Lower leg skin (tissue), 4 donors: ENCODE measurements around the gene GRIA1. TPM values are rescaled to one million over a fixed set of nuclear protein-coding genes. Genes with fewer than 3 reads are reported as not detected.

Experiments used
- DNase-seq, 2 donors: peaks; one replicate each; pipeline ENCODE4 v3.0.0-alpha.2; 2019; ENCODE audit warnings: low spot score in 2 of 2
- H3K4me3 ChIP-seq: fragments of 200-600 bp; sonication (generic); 2 replicates; pipeline ENCODE4 v1.5.1; 2017; ENCODE audit warnings: mild to moderate bottlenecking, low read depth; ENCODE audit not compliant: poor library complexity, severe bottlenecking
- POLR2A ChIP-seq, 2 donors: fragments of 450-650 bp; IDR thresholded peaks; one replicate each; pipeline ENCODE4 v1.6.1; 2016 to 2017; ENCODE audit warnings: antibody characterized with exemption in 2 of 2, mild to moderate bottlenecking in 1 of 2, moderate library complexity in 1 of 2
- WGBS, 2 donors: methylation state at CpG; one replicate each; pipeline ENCODE4 v1.1.5; 2018; 5-methylcytosine and 5-hydroxymethylcytosine counted together
- intact Hi-C: fragments of 100-400 bp; cut with DNase I; formaldehyde crosslinking; loops from one replicate; pipeline ENCODE4 v1.15.0; 2023; ENCODE audit warnings: low total_unique reads
- total RNA-seq, 4 donors: library from RNA; depleted of rRNA; stranded (reverse); fragments of >200 nt; gene quantifications; one replicate each; pipeline ENCODE4 v1.1.0, GENCODE V29; 2016
- TF ChIP-seq, protein P1 (sequence below), 3 donors: fragments of 450-650 bp; IDR thresholded peaks; one replicate each; pipeline ENCODE4 v1.5.1; 2016; ENCODE audit warnings: antibody characterized with exemption in 3 of 3, mild to moderate bottlenecking in 3 of 3, moderate library complexity in 2 of 3

The GRIA1 gene
- total RNA-seq, 4 donors from 2014 or later: 0.08 to 2.3 (median 0.40) TPM

- no peak overlapping the region for H3K4me3 ChIP-seq
- 62 to 63% methylated on average over 4 of the region's 4 CpGs for WGBS, 2 donors
- TF ChIP-seq POLR2A (IDR thresholded peaks at IDR 0.05): no peak
- TF ChIP-seq, protein P1, sequence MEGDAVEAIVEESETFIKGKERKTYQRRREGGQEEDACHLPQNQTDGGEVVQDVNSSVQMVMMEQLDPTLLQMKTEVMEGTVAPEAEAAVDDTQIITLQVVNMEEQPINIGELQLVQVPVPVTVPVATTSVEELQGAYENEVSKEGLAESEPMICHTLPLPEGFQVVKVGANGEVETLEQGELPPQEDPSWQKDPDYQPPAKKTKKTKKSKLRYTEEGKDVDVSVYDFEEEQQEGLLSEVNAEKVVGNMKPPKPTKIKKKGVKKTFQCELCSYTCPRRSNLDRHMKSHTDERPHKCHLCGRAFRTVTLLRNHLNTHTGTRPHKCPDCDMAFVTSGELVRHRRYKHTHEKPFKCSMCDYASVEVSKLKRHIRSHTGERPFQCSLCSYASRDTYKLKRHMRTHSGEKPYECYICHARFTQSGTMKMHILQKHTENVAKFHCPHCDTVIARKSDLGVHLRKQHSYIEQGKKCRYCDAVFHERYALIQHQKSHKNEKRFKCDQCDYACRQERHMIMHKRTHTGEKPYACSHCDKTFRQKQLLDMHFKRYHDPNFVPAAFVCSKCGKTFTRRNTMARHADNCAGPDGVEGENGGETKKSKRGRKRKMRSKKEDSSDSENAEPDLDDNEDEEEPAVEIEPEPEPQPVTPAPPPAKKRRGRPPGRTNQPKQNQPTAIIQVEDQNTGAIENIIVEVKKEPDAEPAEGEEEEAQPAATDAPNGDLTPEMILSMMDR (IDR thresholded peaks at IDR 0.05): no peak
- intact Hi-C loops: no loop called here
- no peak for DNase-seq
Measured at GRCh38 chr5:153539983-153540382, 49.5 kb downstream of the GRIA1 start.

GRCh38 chr5:153542536-153542935 lies 52.1 kb downstream of the GRIA1 start:
- 83 to 95% methylated on average over 1 of the region's 1 CpG for WGBS, 2 donors
- intact Hi-C loops: no loop called here
- no peak for DNase-seq
- TF ChIP-seq, protein P1 (IDR thresholded peaks at IDR 0.05): no peak
- TF ChIP-seq POLR2A (IDR thresholded peaks at IDR 0.05): no peak
- no peak overlapping the region for H3K4me3 ChIP-seq

- intact Hi-C loops: no loop called here
- no peak for TF ChIP-seq POLR2A (IDR thresholded peaks at IDR 0.05)
- TF ChIP-seq, protein P1 (IDR thresholded peaks at IDR 0.05): no peak
- no peak overlapping the region for H3K4me3 ChIP-seq
- DNase-seq: no peak
Measured at GRCh38 chr5:153543288-153543687, 52.8 kb downstream of the GRIA1 start.

- TF ChIP-seq, protein P1 (IDR thresholded peaks at IDR 0.05): no peak
- TF ChIP-seq POLR2A (IDR thresholded peaks at IDR 0.05): no peak
- intact Hi-C loops: no loop called here
- H3K4me3 ChIP-seq: no peak overlapping the region
- no peak for DNase-seq
Measured at GRCh38 chr5:153543959-153544470, 53.5 kb downstream of the GRIA1 start.

DNA sequence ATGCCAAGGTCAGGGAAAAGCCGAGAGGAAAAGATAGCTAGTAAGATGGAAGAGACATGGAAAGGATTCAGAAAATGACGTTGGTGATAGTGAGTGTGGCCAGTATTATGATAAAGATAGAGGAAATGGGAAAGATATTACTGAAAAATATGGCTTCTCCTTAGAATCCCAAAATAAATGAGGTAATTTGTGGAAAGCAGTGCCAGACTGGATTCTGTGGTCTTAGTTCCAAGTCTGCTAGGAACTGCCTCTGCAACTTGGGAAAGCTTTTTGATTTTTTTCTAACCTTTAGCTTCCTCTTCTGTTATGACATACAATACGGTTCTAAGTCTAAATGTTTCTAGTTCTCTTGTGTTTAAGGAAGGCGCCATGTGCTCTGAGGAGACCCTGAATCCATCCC lies 54.2 kb downstream of the GRIA1 start:
- TF ChIP-seq POLR2A (IDR thresholded peaks at IDR 0.05): no peak
- TF ChIP-seq, protein P1 (IDR thresholded peaks at IDR 0.05): no peak
- intact Hi-C loops: no loop called here
- 80 to 84% methylated on average over 4 of the region's 4 CpGs for WGBS, 2 donors
- DNase-seq: no peak
- H3K4me3 ChIP-seq: no peak overlapping the region

GRCh38 chr5:153546566-153546965 lies 56.1 kb downstream of the GRIA1 start:
- TF ChIP-seq, protein P1 (IDR thresholded peaks at IDR 0.05): no peak
- no peak for TF ChIP-seq POLR2A (IDR thresholded peaks at IDR 0.05)
- 56 to 61% methylated on average over 1 of the region's 1 CpG for WGBS, 2 donors
- intact Hi-C loops: no loop called here
- DNase-seq: no peak
- no peak overlapping the region for H3K4me3 ChIP-seq
